ENCODE results near the gene PSD2.

Gene PSD2

DNA sequence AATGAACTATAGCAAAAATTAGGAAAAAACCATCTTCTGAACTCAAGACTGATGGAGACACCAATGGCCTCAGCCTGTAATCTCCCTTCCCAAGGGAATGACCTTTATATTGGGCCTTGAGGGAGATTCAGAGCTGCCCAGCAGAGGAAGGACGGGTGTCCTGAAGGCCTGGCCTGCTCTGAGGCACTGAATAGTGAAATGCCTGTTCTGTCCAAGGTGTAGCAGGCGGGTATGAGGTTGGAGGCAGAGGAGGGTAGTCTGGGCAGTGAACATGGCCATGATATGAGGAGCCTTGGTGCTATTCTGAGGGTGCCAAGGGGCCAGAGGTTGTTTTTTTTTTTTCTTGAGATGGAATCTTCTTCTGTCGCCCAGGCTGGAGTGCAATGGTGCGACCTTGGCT, 25.0 kb downstream of the PSD2 start:
- no peaks in the 10 kb centered on the region for H3K36me3 Mint-ChIP-seq (ENCODE audit: low read depth)
- H3K4me1 Mint-ChIP-seq (ENCODE audit: low read depth) = no peaks in the 10 kb centered on the region
- peaks cover 9% of the 10 kb centered on the region for H3K9me3 Mint-ChIP-seq
- intact Hi-C loops (cut with micrococcal nuclease) = no loop called here
- H3K27ac Mint-ChIP-seq = no peak overlapping the region
- no peak overlapping the region for H3K4me3 Mint-ChIP-seq
- H3K27me3 Mint-ChIP-seq = peaks cover 27% of the 10 kb centered on the region

- intact Hi-C loops (cut with micrococcal nuclease) = no loop called here
- Mint-ChIP-seq H3K4me3 (no peak overlapping the region), H3K27me3 (peaks cover 23% of the 10 kb centered on the region), H3K4me1 (ENCODE audit: low read depth) (no peaks in the 10 kb centered on the region), H3K9me3 (peaks cover 9% of the 10 kb centered on the region), H3K36me3 (ENCODE audit: low read depth) (no peaks in the 10 kb centered on the region), H3K27ac (no peak overlapping the region)
Measured at GRCh38 chr5:139821806-139822552, 26.4 kb downstream of the PSD2 start.

DNA sequence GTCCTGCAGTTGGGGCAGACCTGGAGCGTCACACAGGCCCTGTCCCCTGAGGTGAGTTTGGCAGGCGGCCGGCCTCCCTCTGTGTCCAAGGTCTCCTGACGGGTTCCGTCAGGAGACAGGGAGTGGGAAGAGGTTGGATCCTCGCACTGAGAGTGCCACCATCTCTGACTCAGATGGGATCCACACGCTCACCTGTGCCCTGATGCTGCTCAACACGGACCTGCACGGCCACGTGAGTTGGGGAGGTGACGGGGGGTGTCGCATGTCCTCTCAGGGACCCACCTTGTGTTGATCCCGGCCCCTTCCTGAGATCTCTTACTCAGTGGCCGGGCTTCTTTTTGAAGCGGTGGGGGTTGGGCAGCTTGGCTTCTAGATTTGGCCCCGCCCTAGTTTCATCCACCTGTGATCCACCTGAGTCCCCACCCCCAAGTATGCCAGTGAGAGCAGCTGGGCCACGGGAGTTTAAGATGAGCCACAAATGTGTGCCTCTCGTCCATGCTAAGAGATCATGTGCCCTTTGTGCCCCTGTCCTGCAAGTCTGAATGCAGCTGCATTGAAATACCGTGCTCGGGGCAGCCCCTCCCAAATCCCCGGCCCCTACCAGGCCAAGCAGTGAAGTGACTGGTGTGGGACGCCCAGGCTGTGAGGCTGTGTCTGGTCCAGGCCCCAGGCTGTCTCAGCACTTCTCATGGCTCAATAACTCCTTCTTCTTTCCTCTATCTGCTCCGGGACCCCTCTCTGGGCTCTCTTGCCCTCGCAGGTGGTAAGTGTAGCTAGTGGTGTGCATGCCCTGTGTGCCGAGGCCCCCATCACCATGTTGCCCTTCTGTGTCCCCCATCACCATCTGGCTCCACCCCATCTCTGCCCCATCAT, 27.2 kb downstream of the PSD2 start:
- intact Hi-C loops (cut with micrococcal nuclease) = no loop called here
- H3K9me3 Mint-ChIP-seq = peaks cover 9% of the 10 kb centered on the region
- H3K27ac Mint-ChIP-seq = no peak overlapping the region
- H3K4me3 Mint-ChIP-seq = no peak overlapping the region
- H3K36me3 Mint-ChIP-seq (ENCODE audit: low read depth) = no peaks in the 10 kb centered on the region
- no peaks in the 10 kb centered on the region for H3K4me1 Mint-ChIP-seq (ENCODE audit: low read depth)
- peaks cover 24% of the 10 kb centered on the region for H3K27me3 Mint-ChIP-seq

GRCh38 chr5:139823757-139824355, 28.2 kb downstream of the PSD2 start:
- no peaks in the 10 kb centered on the region for H3K36me3 Mint-ChIP-seq (ENCODE audit: low read depth)
- no peaks in the 10 kb centered on the region for H3K4me1 Mint-ChIP-seq (ENCODE audit: low read depth)
- no peak overlapping the region for H3K4me3 Mint-ChIP-seq
- H3K9me3 Mint-ChIP-seq = peaks cover 4% of the 10 kb centered on the region
- intact Hi-C loops (cut with micrococcal nuclease) = no loop called here
- H3K27ac Mint-ChIP-seq = no peak overlapping the region
- peaks cover 26% of the 10 kb centered on the region for H3K27me3 Mint-ChIP-seq

DNA sequence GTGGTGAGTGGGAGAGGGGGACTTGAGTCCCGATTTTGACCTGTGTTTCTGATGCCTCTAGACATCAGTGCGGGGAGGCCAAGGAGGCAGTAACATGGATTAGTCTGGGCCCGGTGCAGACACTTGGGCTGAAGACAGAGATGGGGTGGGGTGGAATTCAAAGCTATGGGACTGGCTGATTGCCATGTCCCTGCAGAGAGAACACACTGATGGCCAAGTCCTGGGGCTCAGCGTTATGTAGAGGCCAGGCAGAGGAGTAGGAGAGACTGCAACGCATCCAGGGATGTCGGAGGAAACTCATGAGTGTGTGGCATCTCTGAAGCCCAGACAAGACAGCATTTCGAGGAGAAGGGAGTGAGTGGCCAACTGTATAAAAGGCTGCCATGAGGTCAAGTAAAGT, 30.1 kb downstream of the PSD2 start:
- Mint-ChIP-seq H3K27me3 (peaks cover 17% of the 10 kb centered on the region), H3K9me3 (no peaks in the 10 kb centered on the region), H3K36me3 (ENCODE audit: low read depth) (no peaks in the 10 kb centered on the region), H3K4me1 (ENCODE audit: low read depth) (no peaks in the 10 kb centered on the region), H3K27ac (no peak overlapping the region), H3K4me3 (no peak overlapping the region)
- intact Hi-C loops (cut with micrococcal nuclease) = no loop called here

- Mint-ChIP-seq H3K4me1 (ENCODE audit: low read depth) (no peaks in the 10 kb centered on the region), H3K27ac (no peak overlapping the region), H3K4me3 (no peak overlapping the region), H3K27me3 (peaks cover 26% of the 10 kb centered on the region), H3K36me3 (ENCODE audit: low read depth) (no peaks in the 10 kb centered on the region), H3K9me3 (no peaks in the 10 kb centered on the region)
- intact Hi-C loops (cut with micrococcal nuclease) = no loop called here
Measured at GRCh38 chr5:139828207-139828895, 32.7 kb downstream of the PSD2 start.

DNA sequence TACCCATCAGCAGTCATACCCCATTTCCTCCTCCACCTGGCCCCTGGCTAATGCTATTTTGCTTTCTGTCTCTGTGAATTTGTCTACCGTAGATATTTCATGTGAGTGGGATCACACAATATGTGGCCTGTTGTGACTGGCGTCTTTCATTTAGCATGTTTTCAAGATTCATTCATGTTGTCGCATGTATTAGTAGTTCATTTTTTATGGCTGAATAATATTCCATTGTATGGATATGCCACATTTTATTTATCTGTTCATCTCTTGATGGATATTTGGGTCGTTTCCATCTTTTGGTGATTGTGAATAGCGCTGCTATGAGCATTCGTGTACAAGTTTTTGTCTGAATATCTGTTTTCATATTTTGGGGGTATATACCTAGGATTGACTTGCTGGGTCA, 33.9 kb downstream of the PSD2 start:
- Mint-ChIP-seq H3K4me1 (ENCODE audit: low read depth) (no peaks in the 10 kb centered on the region), H3K36me3 (ENCODE audit: low read depth) (no peaks in the 10 kb centered on the region), H3K9me3 (no peaks in the 10 kb centered on the region), H3K27ac (no peak overlapping the region), H3K27me3 (peaks cover 32% of the 10 kb centered on the region), H3K4me3 (no peak overlapping the region)
- intact Hi-C loops (cut with micrococcal nuclease) = no loop called here

DNA sequence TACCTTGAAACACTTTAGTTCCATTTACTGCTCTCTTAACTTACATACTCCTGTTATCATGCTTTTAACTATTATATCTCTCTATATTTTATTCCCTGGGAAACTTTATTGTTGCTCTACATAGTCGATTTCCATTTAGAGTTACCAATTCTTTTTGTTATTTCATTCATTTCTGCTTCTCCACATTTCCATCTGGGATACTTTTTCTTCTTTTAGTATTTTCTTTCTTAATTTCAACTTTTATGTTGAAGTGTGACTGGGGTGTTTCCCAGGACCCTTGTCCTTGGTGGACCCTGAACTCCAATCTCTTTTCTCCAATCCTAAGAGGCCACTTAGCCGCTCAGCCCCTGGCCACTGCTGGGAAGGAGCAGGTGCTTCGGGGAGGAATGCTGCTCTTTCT, 36.0 kb downstream of the PSD2 start:
- Mint-ChIP-seq H3K36me3 (ENCODE audit: low read depth) (no peaks in the 10 kb centered on the region), H3K27me3 (peaks cover 34% of the 10 kb centered on the region), H3K9me3 (no peaks in the 10 kb centered on the region), H3K27ac (no peak overlapping the region), H3K4me3 (no peak overlapping the region), H3K4me1 (ENCODE audit: low read depth) (no peaks in the 10 kb centered on the region)
- intact Hi-C loops (cut with micrococcal nuclease) = no loop called here

- no peaks in the 10 kb centered on the region for H3K4me1 Mint-ChIP-seq (ENCODE audit: low read depth)
- H3K9me3 Mint-ChIP-seq = no peaks in the 10 kb centered on the region
- no peaks in the 10 kb centered on the region for H3K36me3 Mint-ChIP-seq (ENCODE audit: low read depth)
- no peak overlapping the region for H3K4me3 Mint-ChIP-seq
- peaks cover 28% of the 10 kb centered on the region for H3K27me3 Mint-ChIP-seq
- intact Hi-C loops (cut with micrococcal nuclease) = no loop called here
- H3K27ac Mint-ChIP-seq = no peak overlapping the region
Measured at GRCh38 chr5:139833525-139833924, 37.9 kb downstream of the PSD2 start.

- no peaks in the 10 kb centered on the region for H3K9me3 Mint-ChIP-seq
- H3K27me3 Mint-ChIP-seq = peaks cover 25% of the 10 kb centered on the region
- no peak overlapping the region for H3K4me3 Mint-ChIP-seq
- H3K27ac Mint-ChIP-seq = no peak overlapping the region
- H3K4me1 Mint-ChIP-seq (ENCODE audit: low read depth) = no peaks in the 10 kb centered on the region
- no peaks in the 10 kb centered on the region for H3K36me3 Mint-ChIP-seq (ENCODE audit: low read depth)
- intact Hi-C loops (cut with micrococcal nuclease) = no loop called here
Measured at GRCh38 chr5:139835656-139836055, 40.0 kb downstream of the PSD2 start.

GRCh38 chr5:139836469-139837208, 41.0 kb downstream of the PSD2 start:
- no peaks in the 10 kb centered on the region for H3K36me3 Mint-ChIP-seq (ENCODE audit: low read depth)
- intact Hi-C loops (cut with micrococcal nuclease) = no loop called here
- H3K4me1 Mint-ChIP-seq (ENCODE audit: low read depth) = no peaks in the 10 kb centered on the region
- peaks cover 21% of the 10 kb centered on the region for H3K27me3 Mint-ChIP-seq
- no peaks in the 10 kb centered on the region for H3K9me3 Mint-ChIP-seq
- H3K4me3 Mint-ChIP-seq = no peak overlapping the region
- no peak overlapping the region for H3K27ac Mint-ChIP-seq

DNA sequence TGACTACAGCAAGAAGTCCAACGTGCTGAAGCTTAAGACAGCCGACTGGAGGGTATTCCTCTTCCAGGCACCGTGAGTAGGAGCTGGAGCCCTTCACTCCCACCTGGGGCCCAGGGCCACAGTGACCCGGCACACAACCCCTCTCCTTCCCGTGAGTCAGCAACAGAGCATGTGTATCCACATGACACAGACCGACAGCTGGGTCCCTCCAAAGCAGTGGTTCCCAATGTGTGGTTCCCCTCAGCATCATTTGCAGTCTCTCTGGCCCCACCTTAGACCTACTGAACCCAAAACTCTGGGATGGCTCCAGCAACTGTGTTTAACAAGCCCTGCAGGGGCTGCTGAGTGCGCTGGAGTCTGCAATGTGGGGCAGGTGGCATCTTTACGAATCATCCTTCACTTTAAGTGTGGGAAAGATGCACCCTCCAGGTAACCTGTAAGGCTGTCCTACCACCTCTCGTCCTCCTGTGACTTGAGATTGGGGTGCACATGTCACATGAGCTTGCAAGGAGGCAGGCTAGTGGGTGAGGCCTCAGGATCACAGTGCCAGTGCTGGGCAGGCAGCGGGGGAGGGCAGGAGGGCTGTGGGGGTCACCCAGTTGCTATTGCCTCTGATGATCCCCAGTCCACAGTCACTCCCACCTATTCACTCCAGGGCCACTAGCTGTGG, 42.2 kb downstream of the PSD2 start:
- intact Hi-C loops (cut with micrococcal nuclease) = no loop called here
- no peaks in the 10 kb centered on the region for H3K4me1 Mint-ChIP-seq (ENCODE audit: low read depth)

More for the DNA sequence above, 42.2 kb downstream of the PSD2 start:
- Mint-ChIP-seq H3K27me3 (peaks cover 21% of the 10 kb centered on the region), H3K4me3 (no peak overlapping the region), H3K36me3 (ENCODE audit: low read depth) (no peaks in the 10 kb centered on the region), H3K9me3 (no peaks in the 10 kb centered on the region), H3K27ac (no peak overlapping the region)

All from dendritic cell treated with granulocyte-macrophage colony-stimulating factor and Interleukin-4, amounts not matched to agents 40 ng/mL and 50 ng/mL, for 4 days (primary cell).